Measurements from ENCODE around the gene MVK.

Gene MVK

DNA sequence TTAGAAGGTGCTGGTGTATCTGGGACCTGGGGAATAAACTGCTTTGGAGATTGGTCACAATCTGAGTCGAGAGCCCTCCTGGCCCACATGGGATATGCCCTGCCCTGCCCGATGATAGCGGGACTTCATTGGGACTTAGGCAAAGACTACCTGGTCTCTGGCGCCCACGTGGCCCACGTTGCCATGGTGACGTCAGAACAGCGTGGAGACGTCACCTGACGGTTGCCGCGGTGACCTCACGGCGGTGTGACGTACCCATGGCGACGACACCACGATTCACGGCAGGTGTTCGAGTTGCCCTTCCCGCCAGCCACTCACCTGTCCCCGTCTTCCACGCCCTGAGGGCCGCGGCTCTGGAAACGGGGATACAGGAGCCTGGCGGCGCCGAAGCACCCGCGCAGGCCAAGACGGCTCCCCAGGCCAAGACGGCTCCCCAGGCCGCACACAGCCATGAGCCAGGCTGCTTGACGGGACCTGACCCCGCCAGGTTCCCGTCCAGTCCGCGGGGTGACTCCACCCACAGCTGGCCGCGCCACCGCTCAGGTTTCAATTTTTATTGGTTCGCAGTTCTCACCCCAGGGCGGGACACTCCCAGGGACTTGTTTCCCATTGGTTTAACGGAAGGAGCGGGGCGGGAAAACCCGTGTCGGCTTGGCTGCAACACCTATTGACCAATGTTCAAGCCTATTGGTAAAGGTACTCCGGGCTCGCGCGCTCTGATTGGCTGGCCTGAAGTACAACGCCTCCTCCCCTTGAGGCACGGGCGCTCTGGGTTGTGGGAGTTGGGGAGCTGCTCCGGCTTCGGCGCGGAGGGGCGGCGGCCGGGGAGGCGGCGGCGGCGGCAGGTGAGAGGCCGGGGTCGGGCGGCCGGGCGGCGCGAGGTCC lies at the start of gene MVK, which contains the start of gene MMAB:
Gene MVK (plus strand): TSS at position 766 of the 885 bp plus-strand sequence. CDS start 1,029 bp downstream, outside the sequence.
Gene MMAB (minus strand): TSS at position 476 of the 885 bp plus-strand sequence. CDS start 24 bp downstream, at position 452.
- peak; percentile 98 for DNase-seq (ENCODE audit: low spot score)

DNA sequence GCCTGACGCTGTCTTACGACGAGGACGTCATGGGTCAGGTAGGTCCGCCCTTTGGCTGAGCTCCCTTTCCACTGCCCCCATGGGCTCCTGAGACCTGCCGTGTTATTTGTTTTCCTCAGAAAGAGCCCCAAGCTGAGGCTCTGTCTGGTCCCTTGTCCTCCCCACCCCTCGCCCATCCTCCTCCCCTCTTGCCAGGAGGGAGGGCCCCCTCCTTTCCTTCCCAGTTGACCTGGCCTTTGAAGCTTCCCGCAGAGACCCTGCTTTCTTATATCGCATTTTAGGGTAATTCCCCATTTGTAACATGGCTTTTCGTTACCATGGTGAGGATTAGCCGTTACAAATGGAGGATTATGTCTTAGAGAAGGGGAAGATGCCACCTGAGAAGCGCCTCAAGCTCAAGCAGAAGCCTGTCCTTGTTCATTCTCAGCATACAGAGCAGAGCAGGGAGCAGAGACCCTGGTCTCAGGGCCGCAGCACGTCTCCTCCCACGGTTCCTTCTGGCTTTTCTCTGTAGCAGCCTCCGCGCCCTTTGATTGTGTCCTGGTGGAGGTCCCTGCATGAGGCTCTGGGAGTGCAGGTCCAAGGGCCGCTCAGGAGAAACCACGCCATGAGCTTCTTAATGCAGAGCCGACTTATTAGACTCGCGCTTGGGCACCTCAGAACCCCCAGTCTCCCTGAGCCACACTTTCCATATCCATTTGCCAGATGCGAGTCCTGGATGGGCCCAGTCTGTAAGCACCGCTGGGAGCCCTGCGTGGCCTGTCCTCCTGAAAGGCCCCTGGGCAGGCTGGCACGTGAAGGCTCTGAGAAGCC lies 48.9 kb upstream of the MVK start:
- DNase-seq (ENCODE audit: low spot score): no peak

DNA sequence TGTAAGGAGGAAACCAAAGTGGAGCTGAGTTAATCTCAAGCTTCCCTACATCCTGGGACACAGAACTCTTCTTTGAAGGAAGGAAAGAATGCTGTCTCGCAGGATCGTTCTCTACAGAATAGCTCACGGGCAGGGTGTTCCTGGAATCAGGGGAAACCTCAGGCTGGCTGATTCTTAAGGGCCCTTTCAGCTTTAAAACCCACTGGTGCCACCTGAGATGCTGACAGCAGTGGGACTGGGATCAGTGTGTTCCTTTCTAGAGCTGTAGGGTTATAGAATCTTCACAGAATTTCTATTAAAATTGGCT lies 48.4 kb upstream of the MVK start:
- DNase-seq (ENCODE audit: low spot score): no peak

DNA sequence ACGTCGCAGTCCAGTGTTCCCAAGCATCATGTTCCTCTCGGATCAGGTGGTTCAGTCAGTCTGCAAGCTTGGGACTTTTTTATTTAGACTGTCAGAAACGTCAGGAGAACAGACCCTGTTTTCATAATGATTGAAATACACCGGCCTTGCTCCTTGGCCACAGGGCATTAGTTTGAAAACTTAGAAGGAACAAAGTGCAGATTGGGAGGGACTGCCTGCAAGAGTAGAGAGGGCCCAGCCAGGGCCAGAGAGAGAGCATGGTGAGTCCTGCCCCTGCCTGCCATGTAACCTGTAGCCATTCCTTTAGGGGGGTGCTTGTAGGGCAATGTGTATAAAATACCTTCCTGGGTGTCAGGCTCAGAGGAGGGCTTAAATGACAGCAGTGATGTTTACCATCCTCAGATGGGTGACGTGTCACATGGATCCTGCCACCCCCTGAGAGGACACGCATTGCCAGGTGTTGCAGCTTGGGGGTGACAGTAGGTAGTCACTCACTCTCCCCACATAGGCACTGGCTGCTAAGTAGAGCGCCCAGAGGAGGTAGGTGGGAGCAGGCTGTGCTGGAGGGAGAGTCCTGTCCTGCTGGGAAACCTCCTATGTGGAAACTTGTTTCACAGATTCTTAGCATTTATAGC lies 46.0 kb upstream of the MVK start:
- DNase-seq (ENCODE audit: low spot score): no peak

DNA sequence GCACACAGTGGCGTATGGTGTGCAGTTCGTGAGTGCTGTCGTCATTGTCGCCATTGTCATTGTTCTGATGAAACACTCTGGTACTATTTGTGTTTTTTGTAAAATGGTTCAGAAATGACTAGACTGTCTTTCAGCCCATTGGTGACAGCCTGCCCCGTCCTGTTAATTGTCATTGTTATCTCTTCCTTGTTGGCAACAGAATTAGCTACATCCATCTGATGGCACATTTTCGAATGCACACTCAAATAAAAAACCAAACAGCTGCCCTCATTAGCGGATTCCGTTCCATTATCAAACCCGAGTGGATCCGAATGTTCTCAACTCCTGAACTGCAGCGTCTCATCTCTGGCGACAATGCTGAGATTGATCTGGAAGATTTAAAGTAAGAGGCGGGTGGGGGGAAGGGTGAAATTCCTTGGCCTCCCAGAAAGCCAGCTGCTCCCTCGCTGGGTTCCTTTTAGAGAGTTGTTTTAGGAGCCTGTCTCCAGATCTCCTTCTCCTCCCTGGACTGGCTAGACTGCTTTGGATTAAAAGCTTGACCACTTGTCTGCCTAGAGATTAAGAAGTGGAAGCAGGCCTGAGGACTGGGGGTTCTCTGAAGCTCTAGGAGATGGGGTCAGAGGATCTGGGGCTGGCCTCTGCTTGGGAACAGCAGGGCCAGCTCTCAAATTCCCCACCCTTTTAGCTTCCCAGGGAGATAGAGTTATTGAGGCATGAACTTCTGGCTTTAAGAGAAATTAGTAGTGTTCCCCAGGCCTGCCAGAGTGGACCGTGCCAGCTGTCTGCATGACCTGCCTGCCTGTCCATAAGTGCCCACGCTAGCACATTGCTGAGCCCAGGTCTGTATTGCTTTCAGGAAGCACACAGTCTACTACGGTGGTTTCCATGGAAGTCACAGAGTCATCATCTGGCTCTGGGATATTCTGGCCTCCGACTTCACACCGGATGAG lies 43.6 kb upstream of the MVK start:
- DNase-seq (ENCODE audit: low spot score): no peak

DNA sequence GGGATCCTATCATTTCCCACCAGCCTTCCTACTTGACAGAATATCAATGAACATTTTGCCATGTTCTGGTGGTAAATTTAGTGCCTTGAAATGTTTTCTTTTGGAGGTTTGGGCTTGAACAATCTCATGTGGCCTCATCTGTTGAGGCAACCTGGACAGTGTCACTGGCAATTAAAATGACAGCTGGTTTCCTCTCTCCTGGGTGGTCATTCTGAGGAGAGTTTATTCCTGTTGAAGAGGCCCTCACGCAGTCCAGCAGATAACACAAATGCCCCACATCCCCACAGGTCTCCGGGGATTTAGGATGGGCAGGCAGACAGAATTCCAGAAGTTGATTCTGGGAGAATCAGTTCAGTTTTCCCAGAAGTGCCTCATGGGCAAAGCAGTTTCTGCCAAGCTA lies 42.2 kb upstream of the MVK start:
- DNase-seq (ENCODE audit: low spot score): no peak

DNA sequence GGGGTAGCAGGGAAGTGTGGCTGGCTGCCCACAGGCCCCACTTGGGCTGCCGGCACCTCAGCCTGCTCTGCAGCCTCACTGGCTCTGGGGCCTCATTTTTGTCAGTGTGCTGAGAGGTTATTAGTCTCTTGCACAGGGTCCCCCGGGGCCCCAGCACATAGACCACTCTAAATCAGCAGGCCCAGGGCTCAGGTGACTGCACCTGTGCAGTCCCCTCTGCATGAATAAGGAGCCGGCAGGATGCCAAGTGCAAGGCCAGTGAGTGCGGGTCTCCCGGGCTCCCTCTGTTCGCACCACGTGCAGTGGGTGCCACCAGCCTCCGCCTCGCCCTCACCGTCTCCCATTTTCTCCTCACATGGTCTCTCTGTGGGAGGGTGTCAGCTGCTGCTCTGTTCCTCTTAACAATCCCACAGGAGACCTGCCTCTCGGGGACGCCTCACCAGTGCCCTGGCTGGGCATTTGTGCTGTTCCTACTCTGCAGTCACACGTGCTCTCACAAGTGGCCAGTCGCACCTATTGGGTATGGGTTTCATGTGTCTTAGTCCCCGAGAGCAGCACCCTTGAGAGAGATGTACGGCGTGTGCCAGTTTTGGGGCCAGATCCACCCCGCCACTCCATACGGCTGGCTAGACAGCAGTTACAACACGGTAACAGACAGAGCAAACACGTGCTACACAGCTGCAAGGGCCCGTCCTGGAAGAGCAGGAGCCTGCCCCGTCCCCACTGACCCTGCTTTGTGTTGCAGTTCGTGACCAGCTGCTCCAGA lies 40.7 kb upstream of the MVK start:
- no peak for DNase-seq (ENCODE audit: low spot score)

DNA sequence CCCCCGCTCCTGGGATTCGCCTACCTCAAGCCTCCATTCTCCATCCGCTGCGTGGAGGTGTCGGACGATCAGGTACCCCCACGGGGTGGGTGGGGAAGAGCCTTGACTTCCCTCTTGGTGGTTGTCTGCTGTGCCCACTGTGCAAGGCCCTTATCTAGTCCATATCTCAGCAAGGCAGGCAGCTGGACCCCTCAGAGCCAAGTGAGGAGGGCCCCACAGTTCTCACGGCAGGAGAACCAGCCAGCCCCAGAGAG lies 40.2 kb upstream of the MVK start:
- no peak for DNase-seq (ENCODE audit: low spot score)

DNA sequence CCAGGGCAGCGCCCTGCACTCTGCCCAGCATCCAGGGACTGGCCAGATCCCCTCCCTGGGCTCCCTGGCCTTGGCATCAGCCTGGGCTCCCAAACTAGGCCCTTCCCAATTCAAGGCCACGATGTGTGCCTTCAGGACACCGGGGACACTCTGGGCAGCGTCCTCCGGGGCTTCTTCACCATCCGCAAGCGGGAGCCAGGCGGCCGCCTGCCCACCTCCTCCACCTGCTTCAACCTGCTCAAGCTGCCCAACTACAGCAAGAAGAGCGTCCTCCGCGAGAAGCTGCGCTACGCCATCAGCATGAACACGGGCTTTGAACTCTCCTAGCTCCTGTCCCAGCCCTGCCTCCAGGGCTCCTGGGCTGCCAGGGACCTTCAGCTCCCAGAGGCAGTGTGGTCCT lies 39.1 kb upstream of the MVK start:
- DNase-seq (ENCODE audit: low spot score): no peak

DNA sequence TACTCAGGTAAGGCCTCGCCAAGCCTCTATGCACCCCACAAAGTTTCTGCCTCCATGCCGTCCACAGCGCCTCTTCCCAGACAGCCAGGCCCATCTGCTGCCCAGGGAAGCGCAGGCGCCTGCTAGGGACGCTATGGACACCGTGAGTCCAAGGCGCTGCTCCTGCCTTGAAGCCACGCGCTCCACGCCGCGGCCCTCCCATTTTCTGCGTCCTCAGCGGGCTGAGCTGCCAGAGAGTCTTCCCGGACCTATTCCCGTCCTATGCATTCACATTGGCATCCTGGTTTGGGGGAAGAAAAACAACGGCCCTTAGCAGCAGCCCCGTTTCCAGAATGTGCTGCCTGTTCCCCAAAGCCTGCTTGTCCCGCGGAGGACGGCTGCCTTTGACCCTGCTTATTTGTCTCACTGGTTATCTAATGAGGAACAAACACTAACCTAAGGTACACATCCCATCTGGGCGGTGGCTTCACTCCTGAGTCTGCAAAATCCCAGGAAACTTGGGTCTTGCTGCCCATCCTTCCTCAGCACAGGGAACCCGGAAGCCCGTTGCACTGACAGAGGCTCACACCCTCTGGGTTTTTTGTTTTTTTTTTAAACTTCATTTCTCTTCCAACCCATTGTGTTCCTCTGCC lies 38.2 kb upstream of the MVK start:
- DNase-seq (ENCODE audit: low spot score): no peak

DNA sequence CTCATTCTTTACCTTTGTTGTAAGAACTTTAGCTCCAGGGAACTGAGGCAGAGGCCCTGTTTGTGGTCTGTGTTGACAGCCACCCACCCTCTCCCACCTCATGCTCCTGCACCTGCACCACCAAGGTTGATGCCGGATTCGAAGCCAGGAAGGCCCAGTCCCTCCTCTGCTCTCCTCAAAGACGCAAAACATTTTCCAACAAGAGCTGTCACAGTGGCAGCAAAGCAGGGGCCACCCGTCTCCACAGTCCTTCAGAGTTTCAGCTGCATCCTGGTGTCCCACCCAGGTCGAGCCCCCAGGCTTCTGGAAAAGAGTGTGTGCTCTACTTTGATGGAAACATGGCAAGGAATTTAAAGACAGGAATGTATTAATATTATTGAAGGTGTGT lies 37.7 kb upstream of the MVK start:
- no peak for DNase-seq (ENCODE audit: low spot score)

DNA sequence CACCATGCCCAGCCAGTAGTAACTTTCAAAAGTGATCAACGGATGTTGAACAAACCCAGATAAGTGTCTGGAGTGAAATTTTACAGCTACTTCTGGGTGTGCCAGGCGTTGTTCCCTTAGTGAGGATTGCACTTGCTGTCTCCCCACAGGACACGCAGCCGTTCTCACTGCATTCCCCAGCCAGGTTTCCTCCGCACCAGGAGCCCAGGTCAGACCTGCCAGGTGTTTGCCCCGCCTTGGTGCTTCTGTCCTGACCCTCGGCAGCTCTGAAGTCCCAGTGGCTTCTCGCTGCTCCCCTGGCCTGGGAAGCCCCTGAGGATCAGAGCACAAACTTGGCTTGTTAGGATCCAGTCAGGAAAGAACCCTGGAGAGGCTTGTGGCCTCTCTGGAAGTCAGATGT lies 36.5 kb upstream of the MVK start:
- DNase-seq (ENCODE audit: low spot score): no peak

DNA sequence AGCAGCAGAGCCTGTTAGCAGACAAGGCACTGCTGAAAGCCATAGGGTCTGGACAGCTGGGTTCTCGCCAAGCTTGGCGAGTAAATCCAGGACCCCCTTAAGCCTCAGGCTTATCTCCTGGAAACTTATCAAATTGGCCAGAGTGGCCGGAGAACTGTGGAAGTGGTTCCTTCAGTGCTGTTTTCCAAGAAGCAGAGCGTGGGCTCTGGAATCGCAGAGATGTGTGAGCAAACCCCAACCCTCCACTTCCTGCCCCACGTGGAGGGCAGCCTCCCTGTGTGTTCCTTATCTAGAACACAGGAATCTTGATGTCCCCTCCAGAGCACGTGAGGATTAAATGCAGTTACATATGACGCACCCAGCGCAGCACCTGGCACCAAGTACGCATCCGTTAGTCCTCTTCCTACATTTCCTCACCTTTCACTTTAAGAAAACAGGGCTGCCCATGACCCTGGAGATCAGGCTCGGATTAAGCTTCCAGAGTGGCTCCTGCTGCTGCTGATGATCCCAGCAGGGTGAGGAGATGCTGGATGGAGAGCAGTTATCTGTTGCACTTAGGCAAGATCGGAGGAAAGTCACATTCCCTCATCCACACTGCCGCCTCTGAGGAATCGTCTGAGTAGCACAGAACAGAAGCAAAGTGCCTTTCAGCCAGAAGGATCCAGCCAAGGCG lies 35.3 kb upstream of the MVK start:
- DNase-seq (ENCODE audit: low spot score): no peak

DNA sequence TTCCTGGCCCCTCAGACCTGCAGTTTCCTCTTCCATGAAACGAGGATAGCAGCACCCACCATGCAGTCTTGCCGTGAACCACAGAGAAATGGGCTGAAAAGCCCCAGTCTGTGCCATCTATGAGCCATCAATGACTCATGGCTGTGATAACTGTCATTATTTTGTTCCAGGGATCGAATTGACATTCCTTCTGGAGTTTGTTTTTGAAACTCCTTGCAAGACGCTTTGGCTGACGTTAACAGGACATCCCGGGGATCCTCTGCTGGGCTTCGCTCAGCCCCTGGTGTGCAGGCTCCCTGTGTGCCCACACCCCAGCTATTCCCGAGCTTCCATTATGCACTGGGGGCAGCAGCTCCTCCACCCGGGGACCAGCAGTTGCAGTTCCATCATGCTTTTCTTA lies 34.1 kb upstream of the MVK start:
- no peak for DNase-seq (ENCODE audit: low spot score)

DNA sequence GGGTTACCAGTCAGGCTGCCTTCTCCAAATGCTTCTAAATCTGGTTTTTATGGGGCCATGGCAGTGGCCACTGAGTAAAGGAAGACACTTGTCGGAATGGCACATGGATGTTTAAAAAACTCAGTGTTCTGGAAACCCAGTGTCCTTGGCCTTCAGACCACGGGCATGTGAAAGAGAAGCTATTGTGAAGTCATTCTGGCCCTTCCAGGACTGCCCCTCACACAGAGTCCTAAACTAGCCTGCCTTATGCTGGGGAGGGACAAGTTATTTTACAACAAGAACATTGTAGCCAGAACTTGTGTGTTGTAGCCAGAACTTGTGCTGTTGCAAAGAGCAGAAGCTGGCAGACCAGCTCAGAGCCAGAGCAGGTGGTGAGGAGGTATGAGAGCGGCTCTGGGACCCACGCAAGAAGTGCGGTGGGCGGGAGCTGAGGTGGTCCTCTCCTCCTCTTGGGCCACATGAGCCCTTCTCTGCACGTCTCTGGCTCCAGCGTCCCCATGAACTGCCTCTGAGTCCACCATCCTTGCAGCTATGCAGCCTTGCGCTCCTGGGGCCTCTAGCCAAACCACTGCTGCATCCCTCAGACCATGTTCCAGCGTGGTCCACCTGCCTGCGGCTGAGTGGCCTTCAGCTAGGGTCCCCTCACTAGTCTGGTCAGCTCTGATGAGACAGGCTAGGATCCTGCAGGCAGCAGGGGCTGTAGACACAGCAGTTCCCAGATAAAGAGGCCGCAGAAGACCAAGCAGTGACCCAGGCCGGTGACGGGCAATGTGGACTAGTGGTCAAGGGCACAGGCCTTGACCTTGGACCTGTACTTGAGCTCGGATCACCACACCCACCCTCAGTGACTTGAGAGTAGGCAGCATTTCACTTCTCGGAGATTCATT lies 32.8 kb upstream of the MVK start:
- peak; percentile 23 for DNase-seq (ENCODE audit: low spot score)

DNA sequence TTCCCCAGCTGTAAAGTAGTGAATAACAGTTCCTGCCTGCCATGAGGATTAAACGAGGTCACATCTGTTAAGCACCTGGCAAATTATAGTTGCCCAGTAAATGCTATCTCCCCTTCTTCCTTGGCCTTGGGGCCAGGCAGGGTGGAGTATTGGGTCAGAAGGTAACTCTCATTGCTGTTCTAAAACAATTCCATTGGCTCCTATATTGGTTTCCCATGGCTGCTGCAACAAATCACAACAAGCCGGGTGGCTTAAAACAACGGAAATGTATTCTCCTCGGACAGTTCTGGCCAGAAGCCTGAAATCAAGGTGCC lies 32.2 kb upstream of the MVK start:
- DNase-seq (ENCODE audit: low spot score): no peak

DNA sequence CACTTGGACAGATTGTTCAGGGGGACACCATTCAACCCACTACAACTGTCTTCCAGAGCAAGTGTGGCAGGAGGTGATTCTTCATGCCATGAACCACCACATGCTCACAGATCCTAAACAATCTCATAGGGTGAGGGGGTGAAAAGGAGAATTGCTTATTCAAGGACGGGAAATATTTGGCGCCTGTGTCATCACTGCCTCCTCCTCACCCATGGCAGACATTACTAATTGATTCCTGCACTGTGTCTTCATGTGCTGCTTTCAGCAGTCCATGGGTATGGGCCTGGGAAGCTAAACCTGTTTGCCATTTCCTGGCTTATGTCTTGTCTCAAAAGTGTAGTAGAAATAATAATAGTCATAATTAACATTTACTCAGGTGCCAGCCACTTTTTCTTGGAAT lies 31.6 kb upstream of the MVK start:
- no peak for DNase-seq (ENCODE audit: low spot score)

DNA sequence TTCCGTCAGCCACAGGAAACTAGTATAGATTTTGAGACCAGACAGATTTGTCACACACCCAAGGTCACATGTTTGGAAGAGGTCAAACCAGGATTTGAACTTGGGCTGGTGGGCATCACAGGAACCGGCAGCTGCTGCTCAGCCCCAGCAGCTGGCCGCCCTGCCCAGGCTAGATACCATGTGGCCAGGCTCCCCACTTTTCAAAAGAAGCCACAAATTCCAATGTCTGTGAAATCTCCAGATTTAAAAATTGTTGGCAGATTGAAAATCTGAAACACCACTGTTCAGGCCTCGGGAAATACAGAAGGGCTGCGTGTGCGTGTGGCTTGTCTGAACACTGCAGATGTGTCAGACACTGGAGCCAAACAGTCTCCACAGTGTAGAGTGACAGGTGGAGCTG lies 30.7 kb upstream of the MVK start:
- no peak for DNase-seq (ENCODE audit: low spot score)

DNA sequence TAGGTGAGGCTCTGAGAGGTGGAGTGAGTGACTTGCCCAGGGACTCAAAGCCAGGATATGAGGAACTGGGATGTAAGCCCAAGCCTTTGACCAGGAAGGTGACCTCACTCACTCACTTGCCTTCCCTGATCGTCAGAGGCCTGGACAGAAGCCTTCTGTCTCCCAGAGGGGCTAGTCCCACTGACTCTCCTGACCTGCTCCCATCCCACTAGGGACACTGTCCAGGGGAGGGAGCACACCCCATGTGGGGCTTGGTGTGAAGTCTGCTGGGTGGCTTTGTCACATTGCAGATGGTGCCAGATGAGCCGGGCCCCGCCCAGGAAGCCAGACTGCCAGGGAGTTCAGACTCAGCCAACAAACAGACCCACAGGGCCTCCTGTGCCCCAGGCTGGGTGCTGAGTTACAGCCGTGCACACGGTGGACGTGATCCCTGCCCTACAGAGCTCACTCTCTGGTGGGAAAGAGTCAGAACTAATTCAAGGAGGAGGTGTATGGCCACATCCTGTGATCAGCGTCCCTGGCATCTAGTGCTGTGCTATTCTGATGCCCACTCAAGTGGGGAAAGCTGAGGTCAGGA lies 28.6 kb upstream of the MVK start:
- DNase-seq (ENCODE audit: low spot score): no peak
